ENCODE results near the gene SMARCAL1.

DNA sequence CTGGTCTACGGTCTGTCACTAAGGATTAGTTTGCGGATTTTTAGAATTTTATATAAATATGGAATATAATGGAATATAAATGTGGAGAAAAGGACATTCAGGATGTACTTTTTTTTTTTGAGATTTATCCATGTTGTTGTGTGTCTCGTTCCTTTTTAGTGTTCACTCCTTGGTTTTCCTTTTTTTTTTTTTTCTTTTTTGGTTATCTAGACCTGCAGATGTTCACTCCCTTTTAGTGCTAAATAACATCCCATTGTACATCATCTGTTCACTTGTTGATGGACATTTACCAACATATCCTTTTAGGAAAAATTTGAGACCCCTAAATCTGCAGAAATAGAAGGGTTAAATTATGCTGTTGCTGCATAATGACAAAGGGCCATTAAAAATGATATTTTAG is 60.9 kb downstream of the SMARCAL1 start:
- TF ChIP-seq, protein P1, sequence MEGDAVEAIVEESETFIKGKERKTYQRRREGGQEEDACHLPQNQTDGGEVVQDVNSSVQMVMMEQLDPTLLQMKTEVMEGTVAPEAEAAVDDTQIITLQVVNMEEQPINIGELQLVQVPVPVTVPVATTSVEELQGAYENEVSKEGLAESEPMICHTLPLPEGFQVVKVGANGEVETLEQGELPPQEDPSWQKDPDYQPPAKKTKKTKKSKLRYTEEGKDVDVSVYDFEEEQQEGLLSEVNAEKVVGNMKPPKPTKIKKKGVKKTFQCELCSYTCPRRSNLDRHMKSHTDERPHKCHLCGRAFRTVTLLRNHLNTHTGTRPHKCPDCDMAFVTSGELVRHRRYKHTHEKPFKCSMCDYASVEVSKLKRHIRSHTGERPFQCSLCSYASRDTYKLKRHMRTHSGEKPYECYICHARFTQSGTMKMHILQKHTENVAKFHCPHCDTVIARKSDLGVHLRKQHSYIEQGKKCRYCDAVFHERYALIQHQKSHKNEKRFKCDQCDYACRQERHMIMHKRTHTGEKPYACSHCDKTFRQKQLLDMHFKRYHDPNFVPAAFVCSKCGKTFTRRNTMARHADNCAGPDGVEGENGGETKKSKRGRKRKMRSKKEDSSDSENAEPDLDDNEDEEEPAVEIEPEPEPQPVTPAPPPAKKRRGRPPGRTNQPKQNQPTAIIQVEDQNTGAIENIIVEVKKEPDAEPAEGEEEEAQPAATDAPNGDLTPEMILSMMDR (IDR thresholded peaks at IDR 0.05): no peak
- no peak for TF ChIP-seq POLR2A (IDR thresholded peaks at IDR 0.05)
